Breast epithelium (tissue), 3 donors: ENCODE data around the gene DBX2.

Source experiments
- POLR2AphosphoS5 ChIP-seq, 3 donors: sonication (generic); formaldehyde crosslinking; IDR thresholded peaks; one replicate each; pipeline ENCODE4 v1.6.1; 2017; ENCODE audit warnings: antibody characterized with exemption in 3 of 3
- TF ChIP-seq, protein P1 (sequence below), 3 donors: fragments of 450-650 bp; IDR thresholded peaks; one replicate each; pipeline ENCODE4 v1.5.1; 2016 to 2017; ENCODE audit warnings: antibody characterized with exemption in 3 of 3, mild to moderate bottlenecking in 3 of 3, moderate library complexity in 3 of 3

DNA sequence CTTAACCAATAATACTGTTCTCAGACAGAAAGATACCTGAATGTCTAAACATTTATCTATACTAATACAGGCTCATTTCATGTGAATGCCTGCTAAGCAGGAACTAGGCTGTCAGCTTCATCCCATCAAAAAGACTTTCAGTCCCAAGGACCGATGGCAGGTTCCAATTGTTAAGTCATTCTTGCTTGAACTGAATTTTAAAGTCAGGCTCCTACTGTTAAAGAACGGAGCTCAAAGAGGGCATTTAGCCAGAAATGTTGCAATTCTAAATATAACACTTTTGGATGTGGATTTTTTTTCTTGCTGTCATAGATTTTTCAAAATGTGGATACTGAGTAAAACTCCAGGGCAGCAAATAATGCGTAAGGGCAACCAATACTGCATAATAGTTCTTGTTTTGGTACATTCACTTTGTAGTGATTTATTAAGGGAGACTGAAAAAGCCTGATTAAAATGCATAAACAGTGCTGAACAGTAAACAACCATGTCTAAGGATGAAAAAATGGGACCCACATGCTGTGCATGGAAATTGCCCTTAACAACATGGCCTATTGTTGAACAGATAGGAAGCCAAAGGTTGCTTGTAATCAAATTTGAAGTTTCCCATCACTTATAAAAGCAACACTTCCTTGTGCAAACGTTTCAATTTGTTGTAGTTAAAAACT, 38.6 kb upstream of the DBX2 start:
- TF ChIP-seq POLR2AphosphoS5 (IDR thresholded peaks at IDR 0.05): no peak
- TF ChIP-seq, protein P1, sequence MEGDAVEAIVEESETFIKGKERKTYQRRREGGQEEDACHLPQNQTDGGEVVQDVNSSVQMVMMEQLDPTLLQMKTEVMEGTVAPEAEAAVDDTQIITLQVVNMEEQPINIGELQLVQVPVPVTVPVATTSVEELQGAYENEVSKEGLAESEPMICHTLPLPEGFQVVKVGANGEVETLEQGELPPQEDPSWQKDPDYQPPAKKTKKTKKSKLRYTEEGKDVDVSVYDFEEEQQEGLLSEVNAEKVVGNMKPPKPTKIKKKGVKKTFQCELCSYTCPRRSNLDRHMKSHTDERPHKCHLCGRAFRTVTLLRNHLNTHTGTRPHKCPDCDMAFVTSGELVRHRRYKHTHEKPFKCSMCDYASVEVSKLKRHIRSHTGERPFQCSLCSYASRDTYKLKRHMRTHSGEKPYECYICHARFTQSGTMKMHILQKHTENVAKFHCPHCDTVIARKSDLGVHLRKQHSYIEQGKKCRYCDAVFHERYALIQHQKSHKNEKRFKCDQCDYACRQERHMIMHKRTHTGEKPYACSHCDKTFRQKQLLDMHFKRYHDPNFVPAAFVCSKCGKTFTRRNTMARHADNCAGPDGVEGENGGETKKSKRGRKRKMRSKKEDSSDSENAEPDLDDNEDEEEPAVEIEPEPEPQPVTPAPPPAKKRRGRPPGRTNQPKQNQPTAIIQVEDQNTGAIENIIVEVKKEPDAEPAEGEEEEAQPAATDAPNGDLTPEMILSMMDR (IDR thresholded peaks at IDR 0.05): no peak
